HepG2 (cell line): ENCODE measurements around the gene TRMT112. TPM values are rescaled to one million over a fixed set of nuclear protein-coding genes. Genes with fewer than 3 reads are reported as not detected.
A peak's percentile ranks its signal among the peaks of the same experiment; 100 is the strongest.

ENCODE experiments used
- ATAC-seq: fragments of 200-7000 bp; cut with Tn5 transposase; 3 replicates; pipeline ENCODE4 v1.9.1; 2020; ENCODE audit warnings: mild to moderate bottlenecking, moderate library complexity
- BruUV-seq: library from RNA; stranded (reverse); fragments of 400-500 nt; replicated peaks from 2 replicates; lab custom pipeline; 2021; lab: Mats Ljungman, UMichigan
- CTCF ChIA-PET: fragments of 300-600 bp; formaldehyde crosslinking; extraction: SDS; loops from one replicate; lab custom pipeline; 2021; ENCODE audit warnings: low total read pairs, inconsistent platforms, low intra/inter-chr PET ratio; lab: Yijun Ruan, JAX
- POLR2A ChIA-PET: fragments of 350-600 bp; sonication (Branson Sonifier 250); formaldehyde crosslinking; loops from one replicate; lab custom pipeline; 2020; ENCODE audit warnings: antibody characterized with exemption, inconsistent platforms; lab: Yijun Ruan, JAX
- DNase-seq: peaks from one replicate; pipeline ENCODE4 v3.0.0-alpha.2; 2015; ENCODE audit warnings: low spot score
- FAIRE-seq: peaks from 3 replicates; lab custom pipeline; 2011; peaks lifted over from hg19 to GRCh38; lab: Jason Lieb, UNC
- H2AFZ ChIP-seq: one replicate; pipeline ENCODE4 v1.6.1; 2011; ENCODE audit warnings: low read length, inconsistent platforms
- H3K27ac ChIP-seq: fragments of 300-600 bp; 3 replicates; pipeline ENCODE4 v1.8.0; 2011; ENCODE audit warnings: mixed run types, mild to moderate bottlenecking, mixed read lengths, low read length, inconsistent platforms; ENCODE audit not compliant: insufficient read depth; ENCODE audit errors: extremely low read length
- H3K27me3 ChIP-seq, 2 experiments: fragments of 200-600 bp in 1 of 2; 2 replicates in 1 of 2; 3 replicates in 1 of 2; pipeline versions ENCODE4 v1.6.0 to v1.8.0; 2011; ENCODE audit warnings: low read length in 2 of 2, mild to moderate bottlenecking in 2 of 2, moderate library complexity in 2 of 2, inconsistent platforms in 1 of 2; ENCODE audit not compliant: insufficient read depth in 2 of 2, control insufficient read depth in 1 of 2
- H3K36me3 ChIP-seq, 2 experiments: fragments of 200-600 bp in 1 of 2; replicated peaks in 1 of 2; 2 replicates in 1 of 2; 3 replicates in 1 of 2; pipeline versions ENCODE4 v1.5.1 to v1.8.0; 2011; ENCODE audit warnings: low read length in 2 of 2, inconsistent platforms in 1 of 2; ENCODE audit not compliant: insufficient read depth in 2 of 2, control insufficient read depth in 1 of 2
- H3K4me1 ChIP-seq: 2 replicates; pipeline ENCODE4 v1.5.1; 2012; ENCODE audit warnings: low read length, inconsistent platforms; ENCODE audit not compliant: insufficient read depth
- H3K4me2 ChIP-seq: 2 replicates; pipeline ENCODE4 v1.6.0; 2011; ENCODE audit warnings: low read depth, low read length, inconsistent platforms
- H3K4me3 ChIP-seq, 3 experiments: fragments of 200-600 bp in 1 of 3; sonication (generic), shearing (Covaris generic) in 1 of 3; replicated peaks in 1 of 3; 2 replicates each; pipeline ENCODE4 v1.5.1; 2011 to 2016; ENCODE audit warnings: low read length in 3 of 3, inconsistent platforms in 2 of 3, low read depth in 2 of 3, mild to moderate bottlenecking in 2 of 3, control low read depth in 1 of 3, mixed read lengths in 1 of 3; ENCODE audit not compliant: insufficient read depth in 1 of 3
- H3K79me2 ChIP-seq: one replicate; pipeline ENCODE4 v1.6.1; 2011; ENCODE audit warnings: low read length, inconsistent platforms; ENCODE audit not compliant: insufficient read depth
- H3K9ac ChIP-seq: 2 replicates; pipeline ENCODE4 v1.6.0; 2011; ENCODE audit warnings: mild to moderate bottlenecking, low read depth, low read length, inconsistent platforms; ENCODE audit not compliant: insufficient read depth
- H3K9me3 ChIP-seq: 2 replicates; pipeline ENCODE4 v1.5.1; 2012; ENCODE audit warnings: mild to moderate bottlenecking, low read length
- H4K20me1 ChIP-seq: 2 replicates; pipeline ENCODE4 v1.6.0; 2011; ENCODE audit warnings: inconsistent platforms, mild to moderate bottlenecking, low read length, moderate library complexity; ENCODE audit not compliant: insufficient read depth
- CENPX ChIP-seq: sonication (generic); formaldehyde crosslinking; IDR thresholded peaks from 2 replicates; pipeline ENCODE4 v1.9.0; 2021; ENCODE audit warnings: mild to moderate bottlenecking, missing genetic modification reagents, moderate library complexity
- HOXA7 ChIP-seq: sonication (generic); formaldehyde crosslinking; IDR thresholded peaks from 2 replicates; pipeline ENCODE4 v1.8.1; 2022; ENCODE audit warnings: mild to moderate bottlenecking, missing genetic modification reagents, moderate library complexity
- JDP2 ChIP-seq: sonication (generic); formaldehyde crosslinking; IDR thresholded peaks from 2 replicates; pipeline ENCODE4 v1.8.1; 2022; ENCODE audit warnings: missing genetic modification reagents, borderline replicate concordance
- KLF6 ChIP-seq: IDR thresholded peaks from 2 replicates; pipeline ENCODE4 v1.8.0; 2016; ENCODE audit warnings: missing biosample characterization, missing genetic modification reagents
- NCOR1 ChIP-seq: fragments of 200-600 bp; sonication (generic); IDR thresholded peaks from 2 replicates; pipeline ENCODE4 v1.7.0; 2017; ENCODE audit warnings: antibody characterized with exemption, low read length, borderline replicate concordance
- PAF1 ChIP-seq: IDR thresholded peaks from 2 replicates; pipeline ENCODE4 v1.6.1; 2016; ENCODE audit warnings: missing genetic modification reagents, missing compliant biosample characterization
- PITX1 ChIP-seq: sonication (generic); formaldehyde crosslinking; IDR thresholded peaks from 2 replicates; pipeline ENCODE4 v1.5.1; 2020; ENCODE audit warnings: mild to moderate bottlenecking, missing genetic modification reagents
- POGZ ChIP-seq: sonication (generic); formaldehyde crosslinking; IDR thresholded peaks from 2 replicates; pipeline ENCODE4 v1.4.0; 2020; ENCODE audit warnings: mild to moderate bottlenecking, missing genetic modification reagents
- TBX2 ChIP-seq: sonication (generic); formaldehyde crosslinking; IDR thresholded peaks from 2 replicates; pipeline ENCODE4 v1.5.0; 2020; ENCODE audit warnings: missing genetic modification reagents, mild to moderate bottlenecking, borderline replicate concordance
- TGIF2 ChIP-seq: IDR thresholded peaks from 2 replicates; pipeline ENCODE4 v1.6.1; 2016; ENCODE audit warnings: control low read depth, missing compliant biosample characterization
- ZNF24 ChIP-seq: fragments of 450-650 bp; IDR thresholded peaks from 2 replicates; pipeline ENCODE4 v1.6.1; 2017; ENCODE audit warnings: antibody characterized with exemption, mild to moderate bottlenecking
- ZNF383 ChIP-seq: sonication (generic); formaldehyde crosslinking; IDR thresholded peaks from 2 replicates; pipeline ENCODE4 v1.4.0; 2020; ENCODE audit warnings: missing genetic modification reagents, mild to moderate bottlenecking, borderline replicate concordance
- ZNF546 ChIP-seq: sonication (generic); formaldehyde crosslinking; conservative IDR thresholded peaks from 2 replicates; pipeline ENCODE4 v1.8.1; 2023; ENCODE audit warnings: mild to moderate bottlenecking, missing genetic modification reagents
- ZNF605 ChIP-seq: sonication (generic); formaldehyde crosslinking; IDR thresholded peaks from 2 replicates; pipeline ENCODE4 v1.8.0; 2022; ENCODE audit warnings: mild to moderate bottlenecking, missing genetic modification reagents
- WGBS: methylation state at CpG from one replicate; pipeline ENCODE4 v1.1.6; 2017; ENCODE audit warnings: low lambda C conversion rate; 5-methylcytosine and 5-hydroxymethylcytosine counted together
- in situ Hi-C: cut with HindIII; loops from 2 replicates; pipeline ENCODE4 v1.10.0; 2017; ENCODE audit warnings: low pct_unique_long_range_greater_than_20kb; ENCODE audit not compliant: extremely low pct_ligation_motif_present
- intact Hi-C: fragments of 100-400 bp; cut with micrococcal nuclease; formaldehyde crosslinking; loops from one replicate; pipeline ENCODE4 v1.10.0; 2022; ENCODE audit not compliant: unreplicated experiment
- polyA plus RNA-seq, 8 experiments: library from polyadenylated mRNA; depleted of rRNA in 3 of 8; stranded (reverse) in 7 of 8; unstranded in 1 of 8; fragments of >200 nt; fragmentation: Illumina TruSeq in 4 of 8; extraction: Trizol in 4 of 8; gene quantifications; 2 replicates each; pipeline versions ENCODE4 v1.2.1 to v1.2.3, GENCODE V29; 2011 to 2016; ENCODE audit warnings: low read depth in 4 of 8, missing spikeins in 1 of 8, mixed read lengths in 1 of 8; ENCODE audit not compliant: insufficient read depth in 1 of 8
- total RNA-seq, 5 experiments: library from RNA; depleted of rRNA; stranded (reverse); fragments of >200 nt; fragmentation: Illumina TruSeq; extraction: Trizol; gene quantifications; 2 replicates each; pipeline ENCODE4 v1.2.3, GENCODE V29; 2016; ENCODE audit warnings: low read depth in 1 of 5
- TF ChIP-seq, protein P1 (sequence below): sonication (generic); formaldehyde crosslinking; IDR thresholded peaks from 2 replicates; pipeline ENCODE4 v1.5.1; 2020; ENCODE audit warnings: missing genetic modification reagents, mild to moderate bottlenecking, borderline replicate concordance
- TF ChIP-seq, protein P2 (sequence below): sonication (generic); formaldehyde crosslinking; IDR thresholded peaks from 2 replicates; pipeline ENCODE4 v1.4.0; 2020; ENCODE audit warnings: missing genetic modification reagents
- TF ChIP-seq, protein P3 (sequence below): sonication (generic); formaldehyde crosslinking; IDR thresholded peaks from 2 replicates; pipeline ENCODE4 v1.5.1; 2020; ENCODE audit warnings: mild to moderate bottlenecking, missing genetic modification reagents, borderline replicate concordance
- TF ChIP-seq, protein P4 (sequence below): sonication (generic); formaldehyde crosslinking; IDR thresholded peaks from 2 replicates; pipeline ENCODE4 v1.8.0; 2022; ENCODE audit warnings: mild to moderate bottlenecking, missing genetic modification reagents
- TF ChIP-seq, protein P5 (sequence below): sonication (generic); formaldehyde crosslinking; IDR thresholded peaks from 2 replicates; pipeline ENCODE4 v1.4.0; 2020; ENCODE audit warnings: missing genetic modification reagents

The TRMT112 gene
- total and polyA plus RNA-seq, 2 of the 13 experiments (the other 11 are each of a cell fraction or from before 2014, with no cell fraction given): 186 to 409 TPM

DNA sequence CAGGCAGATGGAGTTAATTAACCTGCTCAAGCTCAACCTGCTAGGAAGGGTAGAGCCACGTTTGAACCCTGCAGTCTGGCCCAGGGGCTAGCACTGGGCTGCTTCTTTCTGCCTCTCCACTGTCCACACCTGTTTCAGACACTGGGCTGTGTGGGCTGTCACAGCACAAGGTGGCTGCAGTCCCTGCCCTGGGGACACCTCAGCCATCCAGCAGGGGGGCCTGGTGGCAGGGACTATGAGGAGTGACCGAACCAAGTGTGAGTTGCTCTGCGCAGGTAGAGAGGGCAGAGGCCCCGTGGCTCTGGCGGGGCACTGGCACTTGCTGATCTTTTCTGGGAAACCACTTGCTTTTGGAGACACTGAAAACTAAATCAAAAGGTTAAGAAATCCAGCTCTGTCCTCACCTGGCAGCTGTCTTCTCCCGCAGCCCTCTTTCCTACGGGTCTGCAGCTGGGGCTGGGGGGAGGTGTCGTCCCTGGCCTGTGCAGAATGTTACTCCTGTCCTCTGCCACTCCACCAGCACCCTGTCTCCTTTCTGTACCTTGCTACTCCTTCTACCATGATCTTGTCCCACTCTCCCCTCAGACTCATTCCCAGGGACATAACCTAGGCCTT lies 38.7 kb downstream of the TRMT112 start:
- ATAC-seq (peak; percentile 73), FAIRE-seq (no peak), DNase-seq (no peak)
- ChIA-PET CTCF (no interaction called here), POLR2A (interaction anchor here (0.7 to 2.1 kb wide), 3 partner anchors 7 to 33 kb away, joined by 3 to 5 read pairs (median 3); no protein-coding TSS in a partner anchor)
- H3K27ac ChIP-seq: no peak overlapping the region
- H3K4me1 ChIP-seq: peaks cover 4% of the 10 kb centered on the region; the same call in 1 of the 2 replicates
- H3K4me2 ChIP-seq: no peak overlapping the region
- H3K9ac ChIP-seq: no peak overlapping the region
- TF ChIP-seq ZNF383 (CRISPR knock-in tag) (no peak), PAF1 (CRISPR knock-in tag) (no peak), TBX2 (no peak), ZNF605 (CRISPR knock-in tag) (no peak), KLF6 (CRISPR knock-in tag) (no peak), CENPX (no peak), NCOR1 (no peak), ZNF24 (no peak), HOXA7 (CRISPR knock-in tag) (no peak), PITX1 (CRISPR knock-in tag) (no peak), ZNF546 (no peak), TGIF2 (no peak), POGZ (no peak), JDP2 (CRISPR knock-in tag) (no peak)
- TF ChIP-seq, protein P1, sequence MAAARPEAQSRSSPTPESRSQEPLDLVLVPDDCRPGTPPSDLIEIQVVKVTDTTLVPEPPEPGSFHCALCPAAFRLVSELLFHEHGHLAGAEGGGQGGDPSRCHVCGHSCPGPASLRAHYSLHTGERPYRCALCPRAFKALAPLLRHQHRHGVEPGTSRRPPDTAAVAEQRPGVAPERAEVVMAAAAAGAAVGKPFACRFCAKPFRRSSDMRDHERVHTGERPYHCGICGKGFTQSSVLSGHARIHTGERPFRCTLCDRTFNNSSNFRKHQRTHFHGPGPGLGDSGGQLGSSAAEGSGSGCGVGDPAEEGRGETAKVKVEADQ: no peak
- TF ChIP-seq, protein P2, sequence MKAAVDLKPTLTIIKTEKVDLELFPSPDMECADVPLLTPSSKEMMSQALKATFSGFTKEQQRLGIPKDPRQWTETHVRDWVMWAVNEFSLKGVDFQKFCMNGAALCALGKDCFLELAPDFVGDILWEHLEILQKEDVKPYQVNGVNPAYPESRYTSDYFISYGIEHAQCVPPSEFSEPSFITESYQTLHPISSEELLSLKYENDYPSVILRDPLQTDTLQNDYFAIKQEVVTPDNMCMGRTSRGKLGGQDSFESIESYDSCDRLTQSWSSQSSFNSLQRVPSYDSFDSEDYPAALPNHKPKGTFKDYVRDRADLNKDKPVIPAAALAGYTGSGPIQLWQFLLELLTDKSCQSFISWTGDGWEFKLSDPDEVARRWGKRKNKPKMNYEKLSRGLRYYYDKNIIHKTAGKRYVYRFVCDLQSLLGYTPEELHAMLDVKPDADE (CRISPR knock-in tag): no peak
- TF ChIP-seq, protein P3, sequence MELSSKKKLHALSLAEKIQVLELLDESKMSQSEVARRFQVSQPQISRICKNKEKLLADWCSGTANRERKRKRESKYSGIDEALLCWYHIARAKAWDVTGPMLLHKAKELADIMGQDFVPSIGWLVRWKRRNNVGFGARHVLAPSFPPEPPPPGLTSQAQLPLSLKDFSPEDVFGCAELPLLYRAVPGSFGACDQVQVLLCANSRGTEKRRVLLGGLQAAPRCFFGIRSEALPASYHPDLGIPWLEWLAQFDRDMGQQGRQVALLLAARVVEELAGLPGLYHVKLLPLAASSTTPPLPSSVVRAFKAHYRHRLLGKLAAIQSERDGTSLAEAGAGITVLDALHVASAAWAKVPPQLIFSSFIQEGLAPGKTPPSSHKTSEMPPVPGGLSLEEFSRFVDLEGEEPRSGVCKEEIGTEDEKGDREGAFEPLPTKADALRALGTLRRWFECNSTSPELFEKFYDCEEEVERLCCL (CRISPR knock-in tag): no peak
- TF ChIP-seq, protein P4, sequence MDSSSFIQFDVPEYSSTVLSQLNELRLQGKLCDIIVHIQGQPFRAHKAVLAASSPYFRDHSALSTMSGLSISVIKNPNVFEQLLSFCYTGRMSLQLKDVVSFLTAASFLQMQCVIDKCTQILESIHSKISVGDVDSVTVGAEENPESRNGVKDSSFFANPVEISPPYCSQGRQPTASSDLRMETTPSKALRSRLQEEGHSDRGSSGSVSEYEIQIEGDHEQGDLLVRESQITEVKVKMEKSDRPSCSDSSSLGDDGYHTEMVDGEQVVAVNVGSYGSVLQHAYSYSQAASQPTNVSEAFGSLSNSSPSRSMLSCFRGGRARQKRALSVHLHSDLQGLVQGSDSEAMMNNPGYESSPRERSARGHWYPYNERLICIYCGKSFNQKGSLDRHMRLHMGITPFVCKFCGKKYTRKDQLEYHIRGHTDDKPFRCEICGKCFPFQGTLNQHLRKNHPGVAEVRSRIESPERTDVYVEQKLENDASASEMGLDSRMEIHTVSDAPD (CRISPR knock-in tag): no peak
- TF ChIP-seq, protein P5, sequence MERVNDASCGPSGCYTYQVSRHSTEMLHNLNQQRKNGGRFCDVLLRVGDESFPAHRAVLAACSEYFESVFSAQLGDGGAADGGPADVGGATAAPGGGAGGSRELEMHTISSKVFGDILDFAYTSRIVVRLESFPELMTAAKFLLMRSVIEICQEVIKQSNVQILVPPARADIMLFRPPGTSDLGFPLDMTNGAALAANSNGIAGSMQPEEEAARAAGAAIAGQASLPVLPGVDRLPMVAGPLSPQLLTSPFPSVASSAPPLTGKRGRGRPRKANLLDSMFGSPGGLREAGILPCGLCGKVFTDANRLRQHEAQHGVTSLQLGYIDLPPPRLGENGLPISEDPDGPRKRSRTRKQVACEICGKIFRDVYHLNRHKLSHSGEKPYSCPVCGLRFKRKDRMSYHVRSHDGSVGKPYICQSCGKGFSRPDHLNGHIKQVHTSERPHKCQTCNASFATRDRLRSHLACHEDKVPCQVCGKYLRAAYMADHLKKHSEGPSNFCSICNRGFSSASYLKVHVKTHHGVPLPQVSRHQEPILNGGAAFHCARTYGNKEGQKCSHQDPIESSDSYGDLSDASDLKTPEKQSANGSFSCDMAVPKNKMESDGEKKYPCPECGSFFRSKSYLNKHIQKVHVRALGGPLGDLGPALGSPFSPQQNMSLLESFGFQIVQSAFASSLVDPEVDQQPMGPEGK (CRISPR knock-in tag): no peak
- in situ Hi-C loops (no loop called here), intact Hi-C loops (no loop called here)
- H3K9me3 ChIP-seq: no peaks in the 10 kb centered on the region
- H3K27me3 ChIP-seq: no peaks in the 10 kb centered on the region
- no peak overlapping the region for H2AFZ ChIP-seq
- no peaks in the 10 kb centered on the region for H3K79me2 ChIP-seq
- 98% methylated on average over 6 of the region's 8 CpGs for WGBS
- no TSS peak for BruUV-seq
- H3K4me3 ChIP-seq: no peak overlapping the region
- peaks cover 2 to 7% of the 10 kb centered on the region in 2 experiments; a peak in 1 of 5 replicates for H3K36me3 ChIP-seq
- no peaks in the 10 kb centered on the region for H4K20me1 ChIP-seq
